Activated effector memory CD4-positive, alpha-beta T cell treated with anti-CD3 and anti-CD28 coated beads, Interleukin-2, amount 50 U/mL, for 16 hours (primary cell): Measurements from ENCODE around the gene PCK1.

Experiments
- DNase-seq: peaks from one replicate; pipeline ENCODE4 v3.0.0-alpha.2; 2020

Gene PCK1

GRCh38 chr20:57589728-57590484, 29.0 kb downstream of the PCK1 start:
- DNase-seq, result no peak

DNA sequence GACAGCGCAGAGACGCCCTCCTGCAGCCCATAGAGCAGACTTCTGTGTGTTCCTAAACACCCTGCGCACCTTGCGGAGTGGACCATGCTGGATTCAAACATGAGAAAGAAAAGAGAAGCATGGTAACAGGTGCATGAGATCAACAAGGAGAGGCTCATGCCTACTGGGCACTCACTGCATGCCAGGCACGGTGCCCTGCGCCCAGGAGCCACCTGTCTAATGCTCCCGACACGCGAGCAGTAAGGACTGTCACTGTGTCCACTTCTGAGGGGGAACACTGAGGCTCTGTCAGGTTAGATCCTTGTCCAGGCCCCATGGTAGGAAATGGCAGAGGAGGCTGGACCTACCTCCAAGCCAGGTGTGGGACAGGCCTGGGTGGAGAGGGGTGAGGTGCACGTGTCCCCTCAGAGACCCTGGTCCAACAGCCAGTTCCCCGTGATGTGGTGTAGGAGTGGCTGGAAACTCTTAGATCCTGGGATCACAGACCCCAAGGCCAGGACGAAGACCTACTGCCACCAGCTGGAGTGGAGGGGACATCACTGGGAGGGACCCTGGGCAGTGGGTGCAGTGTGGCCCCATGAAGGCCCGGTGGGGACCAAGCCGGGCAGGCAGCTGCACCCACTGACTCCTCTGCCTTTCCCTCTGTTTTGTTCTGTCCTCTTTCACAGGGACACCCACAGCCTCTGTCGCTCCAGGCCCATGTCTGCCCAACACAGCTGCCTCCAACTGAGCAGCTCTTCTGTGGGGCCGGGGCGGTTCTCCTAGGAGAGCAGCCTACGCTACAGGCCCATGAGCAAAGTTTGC, 29.8 kb downstream of the PCK1 start:
- DNase-seq, result no peak

DNA sequence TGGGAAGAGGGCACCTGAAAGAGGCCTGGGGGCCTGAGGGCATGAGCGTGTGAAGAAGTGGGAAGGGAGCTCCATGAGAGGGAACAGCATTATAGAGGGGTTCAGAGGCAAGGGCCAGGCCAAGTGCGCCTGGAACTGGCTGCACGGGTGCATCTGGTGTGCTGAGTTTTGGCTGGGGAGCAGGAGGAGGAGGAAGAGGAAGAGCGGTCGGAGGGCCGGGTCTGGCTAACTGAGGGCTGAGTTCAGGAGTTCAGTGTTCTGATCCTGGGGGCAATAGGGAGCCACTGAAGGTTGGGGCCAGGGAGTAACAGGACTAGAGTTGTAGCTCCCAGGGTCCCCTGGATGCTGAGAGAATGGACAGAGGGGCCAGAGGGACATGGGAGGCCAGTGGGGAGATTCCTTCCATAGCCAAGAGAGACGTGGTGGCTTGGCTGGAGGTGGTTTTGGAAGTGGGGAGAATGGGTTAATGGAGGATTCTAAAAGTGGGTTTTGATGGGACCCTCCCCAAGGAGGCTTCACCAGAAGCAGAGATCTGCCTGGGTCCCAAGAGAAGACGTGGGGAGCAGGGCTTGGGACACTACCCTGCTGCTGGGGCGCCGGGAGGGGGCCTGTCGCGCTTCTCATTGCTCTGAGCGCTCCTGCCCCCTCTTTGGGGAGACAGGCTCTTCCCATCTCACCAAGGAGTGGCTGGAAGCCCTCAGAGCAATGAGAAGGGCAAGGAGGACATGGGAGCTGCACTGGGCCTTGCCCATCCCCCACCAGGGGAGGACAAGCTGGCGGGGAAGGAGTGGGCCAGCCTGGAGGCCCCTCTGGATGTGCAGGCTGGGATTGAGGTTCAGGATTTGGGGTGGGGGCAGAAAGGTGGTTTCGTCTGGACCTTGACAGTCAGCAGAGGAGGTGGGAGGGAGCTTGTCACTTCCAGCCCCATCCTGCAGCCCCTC, 30.6 kb downstream of the PCK1 start:
- no peak for DNase-seq

- no peak for DNase-seq
Measured at GRCh38 chr20:57592263-57593092, 31.6 kb downstream of the PCK1 start.

DNA sequence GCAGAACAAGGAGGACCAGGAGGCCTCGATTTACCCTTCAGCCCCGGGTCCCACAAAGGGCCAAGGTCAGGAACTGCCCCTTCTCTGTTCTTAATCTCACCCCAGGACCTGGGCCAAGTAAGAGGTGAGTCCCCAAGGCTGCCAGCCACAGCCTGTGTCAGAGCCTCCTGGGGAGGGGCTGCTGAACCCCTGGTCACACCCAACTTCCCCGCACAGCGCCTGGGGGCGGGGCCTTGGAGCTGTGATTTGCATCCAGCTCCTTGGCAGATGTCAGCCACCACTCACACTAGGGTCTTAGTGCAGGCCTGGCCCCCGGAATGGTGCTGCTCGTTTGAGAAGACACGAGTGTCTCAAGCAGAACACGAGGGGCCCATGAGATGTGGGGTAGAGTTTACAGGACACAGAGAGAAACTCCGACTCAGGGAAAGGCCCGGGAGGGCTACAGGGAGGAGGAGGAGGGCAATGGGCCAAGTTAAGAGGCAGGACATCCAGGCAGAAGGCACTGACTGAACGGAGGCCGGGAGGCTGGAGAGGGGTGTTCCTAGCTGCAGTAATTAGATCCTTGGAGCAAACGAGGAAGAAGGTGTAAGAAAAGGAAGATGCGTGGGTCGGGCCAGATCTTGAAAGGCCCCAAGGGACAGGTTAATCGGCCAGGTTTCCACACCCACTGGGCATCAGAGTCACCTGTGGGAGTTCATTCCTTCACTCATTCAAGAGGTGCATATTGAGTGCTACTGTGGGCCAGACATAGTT, 32.4 kb downstream of the PCK1 start:
- DNase-seq, result no peak

- peak; percentile 82 for DNase-seq
Measured at GRCh38 chr20:57594092-57594951, 33.4 kb downstream of the PCK1 start.

DNA sequence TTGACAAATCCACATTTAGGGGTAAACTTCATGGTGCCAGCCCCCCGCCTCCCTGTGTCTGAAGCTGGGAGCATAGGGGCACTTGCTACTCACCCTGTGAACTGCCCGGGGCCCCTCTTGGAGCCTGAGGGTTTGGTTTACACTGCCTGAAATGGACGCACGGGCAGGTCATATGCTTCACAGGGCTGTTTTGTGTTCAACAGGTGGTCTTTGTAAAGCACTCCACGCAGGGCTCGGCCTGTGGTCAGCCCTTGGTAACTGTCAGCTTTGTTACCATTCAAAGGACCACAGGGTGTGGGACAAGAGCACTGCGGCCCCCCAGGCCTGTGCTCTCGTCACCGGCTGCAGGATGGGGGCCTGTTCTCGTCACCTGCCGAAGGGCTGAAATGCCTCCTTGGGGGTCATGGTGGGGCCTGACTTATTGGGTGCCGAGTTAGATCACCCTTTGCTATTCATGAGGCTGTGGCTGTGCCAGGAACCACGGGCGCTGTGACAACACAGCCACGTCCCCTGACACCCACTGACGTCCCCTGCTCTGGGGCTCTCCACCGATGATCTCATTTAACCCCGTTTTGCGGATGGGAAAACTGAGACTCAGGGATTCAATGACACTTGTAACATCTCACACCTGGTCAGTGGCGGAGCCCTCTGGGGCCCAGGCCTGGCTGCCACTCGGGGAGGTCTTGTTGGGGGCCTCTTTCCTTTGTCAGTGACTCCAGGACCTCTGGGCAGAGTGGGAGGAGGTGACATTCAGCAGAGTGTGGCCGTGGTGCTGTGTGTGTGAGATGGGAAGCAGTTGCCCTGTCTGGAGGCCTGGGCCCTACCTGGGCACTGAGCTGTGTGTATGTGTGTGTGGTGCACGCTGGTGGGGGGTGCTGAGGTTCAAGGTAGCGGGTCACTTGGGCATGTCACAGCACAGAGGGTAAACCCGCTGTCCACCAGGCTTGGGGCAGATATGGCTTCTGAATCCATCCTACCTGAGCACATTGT, 34.4 kb downstream of the PCK1 start:
- no peak for DNase-seq

DNA sequence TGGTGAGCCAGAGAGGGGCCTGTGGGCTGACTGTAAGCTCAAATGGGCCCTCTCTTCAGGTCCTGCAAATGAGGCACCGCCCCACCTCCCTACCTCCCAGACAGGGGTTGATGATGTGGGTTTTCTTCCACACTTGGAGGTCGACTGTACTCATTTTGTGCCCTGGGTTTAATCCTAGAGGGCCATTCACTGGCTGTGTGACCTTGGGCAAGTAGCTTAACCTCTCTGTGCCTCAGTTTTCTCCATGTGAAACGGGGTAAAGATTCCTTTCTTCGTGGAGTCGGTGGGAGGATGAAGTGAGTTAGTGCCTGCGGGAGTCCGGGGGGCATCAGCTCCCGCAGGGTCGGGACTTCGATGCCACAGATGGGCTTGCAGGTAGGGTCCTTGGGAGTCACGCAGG, 35.4 kb downstream of the PCK1 start:
- no peak for DNase-seq

DNA sequence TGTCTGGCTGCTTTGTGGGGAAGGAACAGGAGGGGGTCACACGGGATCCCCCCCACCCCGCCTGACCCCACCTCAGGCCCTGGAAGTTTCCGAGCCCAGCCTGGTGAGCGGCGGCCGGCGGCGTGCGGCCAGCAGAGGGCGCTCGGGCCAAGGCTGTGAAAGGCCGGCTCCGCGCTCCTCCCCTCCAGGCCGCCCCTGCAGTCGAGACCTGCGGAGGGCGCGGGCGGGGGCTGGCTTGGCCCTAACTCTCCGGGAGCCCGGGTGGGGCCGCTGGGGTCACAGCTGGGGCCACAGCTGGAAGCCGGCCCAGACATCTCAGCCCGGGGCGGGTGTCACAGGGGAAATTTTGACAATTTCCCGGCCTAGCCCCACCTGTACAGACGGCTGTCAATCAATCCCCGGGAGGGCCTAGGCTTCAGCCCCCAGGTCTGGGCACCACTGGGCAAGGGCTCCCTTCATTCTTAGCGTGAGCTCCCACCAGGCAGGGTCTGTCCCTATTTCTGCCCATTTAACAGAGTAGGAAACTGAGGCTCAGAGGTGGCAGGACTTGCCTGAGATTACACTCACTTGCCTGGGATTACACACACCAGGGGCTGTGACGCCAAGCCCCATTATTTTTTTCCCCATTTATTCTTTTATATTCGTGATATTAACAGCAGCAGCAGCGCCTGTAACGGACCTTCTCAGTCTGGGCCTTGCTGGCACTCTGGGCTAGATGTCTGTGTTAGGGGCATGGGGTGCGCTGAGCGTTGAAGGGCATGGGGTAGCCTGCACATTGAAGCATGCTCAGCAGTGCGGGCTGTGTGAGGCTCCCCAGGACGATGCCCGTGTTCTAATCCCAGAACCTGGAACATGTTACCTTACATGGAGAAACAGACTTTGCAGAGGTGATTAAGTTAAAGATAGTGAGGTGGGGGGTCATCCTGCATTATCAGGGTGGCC, 36.4 kb downstream of the PCK1 start:
- peak; percentile 91 for DNase-seq

GRCh38 chr20:57598060-57598459, 37.1 kb downstream of the PCK1 start:
- no peak for DNase-seq

- no peak for DNase-seq
Measured at GRCh38 chr20:57598491-57598890, 37.6 kb downstream of the PCK1 start.

- DNase-seq, result no peak
Measured at GRCh38 chr20:57600320-57601210, 39.7 kb downstream of the PCK1 start.

DNA sequence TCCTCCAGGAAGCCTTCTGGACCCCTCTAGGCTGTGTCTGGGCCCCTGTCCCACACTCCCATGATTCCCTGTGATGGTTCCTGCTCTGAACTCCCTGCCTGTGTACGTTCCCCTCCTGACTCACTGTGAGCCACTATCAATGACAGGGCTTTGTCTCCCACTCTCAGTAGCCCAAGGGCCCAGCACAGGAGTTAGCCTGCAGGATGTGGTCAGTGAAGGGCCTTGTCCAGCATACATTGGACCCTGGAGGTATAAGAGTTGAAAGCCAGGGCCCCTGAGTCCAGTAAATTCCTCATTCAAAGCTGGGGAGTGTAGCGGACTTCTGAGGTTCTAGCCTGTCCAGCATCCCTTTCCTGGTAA, 40.3 kb downstream of the PCK1 start:
- no peak for DNase-seq

- no peak for DNase-seq
Measured at GRCh38 chr20:57601737-57602136, 40.8 kb downstream of the PCK1 start.

- DNase-seq, result no peak
Measured at GRCh38 chr20:57603120-57603519, 42.2 kb downstream of the PCK1 start.

- no peak for DNase-seq
Measured at GRCh38 chr20:57605045-57605444, 44.1 kb downstream of the PCK1 start.

GRCh38 chr20:57605878-57606277, 45.0 kb downstream of the PCK1 start:
- DNase-seq, result no peak
